Cortex of kidney (tissue), 1 donor: ENCODE data around the gene DNAAF1.
A peak's percentile ranks its signal among the peaks of the same experiment; 100 is the strongest.
"Not testable (repeated sequence)": the region's sequence is repeated elsewhere in the genome, so short reads cannot be mapped to it uniquely, and the experiment has no call there.

Experiments used
- DNase-seq: peaks from one replicate; lab custom pipeline; 2025; lab: John Stamatoyannopoulos, UW

The DNAAF1 gene

GRCh38 chr16:84144859-84145639 lies at the start of gene DNAAF1, which contains the start of gene HSDL1:
TSS of gene DNAAF1 (plus strand) at chr16:84145308. CDS start at chr16:84145441, 133 bp downstream.
TSS of gene HSDL1 (minus strand) at chr16:84145177. CDS start at chr16:84131321, 13,856 bp downstream.
- no peak for DNase-seq

GRCh38 chr16:84095466-84095865 lies 49.6 kb upstream of the DNAAF1 start:
- DNase-seq = no peak

GRCh38 chr16:84096447-84097005 lies 48.6 kb upstream of the DNAAF1 start:
- no peak for DNase-seq

- no peak for DNase-seq
Measured at GRCh38 chr16:84098939-84099338, 46.2 kb upstream of the DNAAF1 start.

- DNase-seq = no peak
Measured at GRCh38 chr16:84103678-84104077, 41.4 kb upstream of the DNAAF1 start.

GRCh38 chr16:84104231-84104630 lies 40.9 kb upstream of the DNAAF1 start:
- no peak for DNase-seq

- DNase-seq = no peak
Measured at GRCh38 chr16:84105301-84105815, 39.8 kb upstream of the DNAAF1 start.

- DNase-seq = no peak
Measured at GRCh38 chr16:84105948-84106740, 39.0 kb upstream of the DNAAF1 start.

GRCh38 chr16:84107921-84108320 lies 37.2 kb upstream of the DNAAF1 start:
- DNase-seq = no peak

- no peak for DNase-seq
Measured at GRCh38 chr16:84109598-84110335, 35.3 kb upstream of the DNAAF1 start.

- DNase-seq = no peak
Measured at GRCh38 chr16:84110527-84110926, 34.6 kb upstream of the DNAAF1 start.

GRCh38 chr16:84111525-84111924 lies 33.6 kb upstream of the DNAAF1 start:
- no peak for DNase-seq

- DNase-seq = not testable (repeated sequence)
Measured at GRCh38 chr16:84111949-84112348, 33.2 kb upstream of the DNAAF1 start.

GRCh38 chr16:84115919-84116719 lies 29.0 kb upstream of the DNAAF1 start:
- DNase-seq = no peak

GRCh38 chr16:84116720-84117493 lies 28.2 kb upstream of the DNAAF1 start, which contains the start of gene MBTPS1:
TSS of gene MBTPS1 (minus strand) at chr16:84116942. CDS start at chr16:84101783, 15,159 bp downstream.
- DNase-seq = peak; percentile 95

GRCh38 chr16:84117494-84117843 lies 27.6 kb upstream of the DNAAF1 start:
- DNase-seq = no peak

GRCh38 chr16:84118315-84118714 lies 26.8 kb upstream of the DNAAF1 start:
- DNase-seq = not testable (repeated sequence)

- no peak for DNase-seq
Measured at GRCh38 chr16:84119368-84119767, 25.7 kb upstream of the DNAAF1 start.

GRCh38 chr16:84120023-84120422 lies 25.1 kb upstream of the DNAAF1 start:
- DNase-seq = no peak

GRCh38 chr16:84121007-84121406 lies 24.1 kb upstream of the DNAAF1 start:
- DNase-seq = no peak
